Esophagus squamous epithelium (tissue), 5 donors: ENCODE measurements around the gene PCDHB1. TPM values are rescaled to one million over a fixed set of nuclear protein-coding genes. Genes with fewer than 3 reads are reported as not detected.

Source experiments
- DNase-seq: peaks from one replicate; lab custom pipeline; 2025; lab: John Stamatoyannopoulos, UW
- H3K27ac ChIP-seq, 4 donors: fragments of 200-600 bp; sonication (generic); one replicate each; pipeline ENCODE4 v1.5.1; 2016 to 2019; ENCODE audit warnings: mild to moderate bottlenecking in 1 of 4
- H3K27me3 ChIP-seq, 4 donors: fragments of 200-600 bp; sonication (generic); 1 replicate in 3 of 4; 2 replicates in 1 of 4; pipeline versions ENCODE4 v1.5.1 to v1.6.0; 2017 to 2021; ENCODE audit warnings: antibody characterized with exemption in 1 of 4
- H3K36me3 ChIP-seq, 3 donors: fragments of 200-600 bp; sonication (generic); one replicate each; pipeline ENCODE4 v1.5.1; 2016 to 2019
- H3K4me1 ChIP-seq, 3 donors: fragments of 200-600 bp; sonication (generic); one replicate each; pipeline ENCODE4 v1.5.1; 2017 to 2019
- H3K4me3 ChIP-seq, 4 donors: fragments of 200-600 bp; sonication (generic); 1 replicate in 3 of 4; 2 replicates in 1 of 4; pipeline ENCODE4 v1.5.1; 2016 to 2019; ENCODE audit warnings: mild to moderate bottlenecking in 2 of 4, moderate library complexity in 1 of 4
- H3K9me3 ChIP-seq, 3 donors: fragments of 200-600 bp; sonication (generic); one replicate each; pipeline ENCODE4 v1.5.1; 2016 to 2019
- CTCF ChIP-seq, 6 experiments: fragments of 450-650 bp in 4 of 6; fragments of 200-600 bp in 2 of 6; sonication (generic) in 2 of 6; IDR thresholded peaks; one replicate each; pipeline ENCODE4 v1.5.1; 2016 to 2019; ENCODE audit warnings: antibody characterized with exemption in 6 of 6, mild to moderate bottlenecking in 4 of 6, moderate library complexity in 4 of 6
- POLR2A ChIP-seq, 4 donors: fragments of 450-650 bp; IDR thresholded peaks; one replicate each; pipeline ENCODE4 v1.6.1; 2017; ENCODE audit warnings: antibody characterized with exemption in 4 of 4, mild to moderate bottlenecking in 4 of 4, moderate library complexity in 3 of 4
- whole genome bisulfite sequencing, 2 donors: methylation state at CpG; one replicate each; pipeline ENCODE4 v1.1.5; 2018; 5-methylcytosine and 5-hydroxymethylcytosine counted together
- intact Hi-C: fragments of 100-400 bp; cut with DNase I; formaldehyde crosslinking; loops from one replicate; pipeline ENCODE4 v1.15.0; 2022
- total RNA-seq, 4 donors: library from RNA; depleted of rRNA; stranded (reverse); fragments of >200 nt; gene quantifications; one replicate each; pipeline ENCODE4 v1.1.0, GENCODE V29; 2016
- donor health status: DM: yes; HTN: yes; CAD: no.

The PCDHB1 gene
- total RNA-seq, 4 donors from 2014 or later, result not detected

GRCh38 chr5:141022384-141022783 is 28.8 kb upstream of the PCDHB1 start:
- Histone ChIP-seq H3K27me3 (no peaks in the 10 kb centered on the region), H3K36me3 (no peaks in the 10 kb centered on the region), H3K4me3 (no peak overlapping the region), H3K4me1 (no peaks in the 10 kb centered on the region), H3K27ac (no peak overlapping the region), H3K9me3 (no peaks in the 10 kb centered on the region)
- TF ChIP-seq CTCF (IDR thresholded peaks at IDR 0.05), result no peak
- TF ChIP-seq POLR2A (IDR thresholded peaks at IDR 0.05), result no peak
- intact Hi-C loops, result no loop called here
- WGBS, 2 donors, result 90 to 100% methylated on average over 1 of the region's 1 CpG
- DNase-seq, result no peak

- Histone ChIP-seq H3K4me1 (no peaks in the 10 kb centered on the region), H3K27ac (no peak overlapping the region), H3K4me3 (no peak overlapping the region), H3K9me3 (no peaks in the 10 kb centered on the region), H3K27me3 (no peaks in the 10 kb centered on the region), H3K36me3 (no peaks in the 10 kb centered on the region)
- no peak for TF ChIP-seq POLR2A (IDR thresholded peaks at IDR 0.05)
- no peak for TF ChIP-seq CTCF (IDR thresholded peaks at IDR 0.05)
- no peak for DNase-seq
- 81 to 83% methylated on average over 15 of the region's 15 CpGs for WGBS, 2 donors
- intact Hi-C loops, result no loop called here
Measured at GRCh38 chr5:141031006-141031405, 20.2 kb upstream of the PCDHB1 start.

GRCh38 chr5:141032626-141033025 is 18.5 kb upstream of the PCDHB1 start:
- Histone ChIP-seq H3K36me3 (no peaks in the 10 kb centered on the region), H3K4me3 (no peak overlapping the region), H3K27ac (no peak overlapping the region), H3K27me3 (no peaks in the 10 kb centered on the region), H3K9me3 (no peaks in the 10 kb centered on the region), H3K4me1 (no peaks in the 10 kb centered on the region)
- 57 to 66% methylated on average over 1 of the region's 1 CpG for WGBS, 2 donors
- DNase-seq, result no peak
- intact Hi-C loops, result no loop called here
- TF ChIP-seq POLR2A (IDR thresholded peaks at IDR 0.05), result no peak
- TF ChIP-seq CTCF (IDR thresholded peaks at IDR 0.05), result no peak

- no peaks in the 10 kb centered on the region for H3K9me3 ChIP-seq
- intact Hi-C loops, result no loop called here
- H3K4me3 ChIP-seq, result no peak overlapping the region
- no peaks in the 10 kb centered on the region for H3K27me3 ChIP-seq
- TF ChIP-seq POLR2A (IDR thresholded peaks at IDR 0.05) (no peak), CTCF (IDR thresholded peaks at IDR 0.05) (no peak)
- no peak for DNase-seq
- no peaks in the 10 kb centered on the region for H3K36me3 ChIP-seq
- H3K27ac ChIP-seq, result no peak overlapping the region
- H3K4me1 ChIP-seq, result peaks cover 0 to 18% (median 4%) of the 10 kb centered on the region in 3 donors
Measured at GRCh38 chr5:141039061-141039460, 12.1 kb upstream of the PCDHB1 start.

GRCh38 chr5:141039517-141039916 is 11.7 kb upstream of the PCDHB1 start:
- no peaks in the 10 kb centered on the region for H3K36me3 ChIP-seq
- H3K4me3 ChIP-seq, result no peak overlapping the region
- peaks cover 0 to 3% (median 0%) of the 10 kb centered on the region in 4 donors for H3K27me3 ChIP-seq
- no peak overlapping the region for H3K27ac ChIP-seq
- H3K4me1 ChIP-seq, result peaks cover 0 to 18% (median 4%) of the 10 kb centered on the region in 3 donors
- TF ChIP-seq POLR2A (IDR thresholded peaks at IDR 0.05) (no peak), CTCF (IDR thresholded peaks at IDR 0.05) (no peak)
- H3K9me3 ChIP-seq, result no peaks in the 10 kb centered on the region
- intact Hi-C loops, result no loop called here
- WGBS, 2 donors, result 46 to 56% methylated on average over 3 of the region's 3 CpGs
- DNase-seq, result no peak
